NB4 (cell line): ENCODE data around the gene GTPBP3.

Experiments
- MYC ChIP-seq: IDR thresholded peaks from 2 replicates; pipeline ENCODE4 v1.6.1; 2011; ENCODE audit warnings: low read depth, low read length
- POLR2A ChIP-seq: IDR thresholded peaks from 2 replicates; pipeline ENCODE4 v1.6.1; 2011; ENCODE audit warnings: mild to moderate bottlenecking; ENCODE audit not compliant: insufficient read length; ENCODE audit errors: extremely low read depth
- TF ChIP-seq, protein P1 (sequence below): IDR thresholded peaks from one replicate; pipeline ENCODE4 v1.5.1; 2012; ENCODE audit warnings: low read depth, low read length
- TF ChIP-seq, protein P2 (sequence below): IDR thresholded peaks from 2 replicates; pipeline ENCODE4 v1.6.1; 2011; ENCODE audit warnings: low read depth, low read length

DNA sequence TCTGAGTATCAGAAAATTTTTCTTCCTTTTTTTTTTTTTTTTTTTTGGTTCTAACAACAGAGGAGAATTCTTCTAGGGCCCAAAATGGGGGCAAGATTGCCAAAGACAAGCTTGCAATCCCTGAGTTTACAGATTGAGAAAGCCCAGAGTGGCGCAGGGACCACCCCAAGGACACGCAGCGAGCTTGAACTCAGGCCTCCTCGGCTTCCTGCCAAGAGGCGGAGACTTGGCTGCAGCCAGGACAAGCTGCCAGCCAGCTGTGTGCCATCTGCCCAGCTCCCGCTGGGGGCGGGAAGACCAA is 32.2 kb upstream of the GTPBP3 start:
- TF ChIP-seq, protein P1, sequence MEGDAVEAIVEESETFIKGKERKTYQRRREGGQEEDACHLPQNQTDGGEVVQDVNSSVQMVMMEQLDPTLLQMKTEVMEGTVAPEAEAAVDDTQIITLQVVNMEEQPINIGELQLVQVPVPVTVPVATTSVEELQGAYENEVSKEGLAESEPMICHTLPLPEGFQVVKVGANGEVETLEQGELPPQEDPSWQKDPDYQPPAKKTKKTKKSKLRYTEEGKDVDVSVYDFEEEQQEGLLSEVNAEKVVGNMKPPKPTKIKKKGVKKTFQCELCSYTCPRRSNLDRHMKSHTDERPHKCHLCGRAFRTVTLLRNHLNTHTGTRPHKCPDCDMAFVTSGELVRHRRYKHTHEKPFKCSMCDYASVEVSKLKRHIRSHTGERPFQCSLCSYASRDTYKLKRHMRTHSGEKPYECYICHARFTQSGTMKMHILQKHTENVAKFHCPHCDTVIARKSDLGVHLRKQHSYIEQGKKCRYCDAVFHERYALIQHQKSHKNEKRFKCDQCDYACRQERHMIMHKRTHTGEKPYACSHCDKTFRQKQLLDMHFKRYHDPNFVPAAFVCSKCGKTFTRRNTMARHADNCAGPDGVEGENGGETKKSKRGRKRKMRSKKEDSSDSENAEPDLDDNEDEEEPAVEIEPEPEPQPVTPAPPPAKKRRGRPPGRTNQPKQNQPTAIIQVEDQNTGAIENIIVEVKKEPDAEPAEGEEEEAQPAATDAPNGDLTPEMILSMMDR = no peak
- no peak; the same call in 1 of the 2 replicates for TF ChIP-seq MYC
- no peak for TF ChIP-seq POLR2A
- TF ChIP-seq, protein P2, sequence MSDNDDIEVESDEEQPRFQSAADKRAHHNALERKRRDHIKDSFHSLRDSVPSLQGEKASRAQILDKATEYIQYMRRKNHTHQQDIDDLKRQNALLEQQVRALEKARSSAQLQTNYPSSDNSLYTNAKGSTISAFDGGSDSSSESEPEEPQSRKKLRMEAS = no peak
